Measurements from ENCODE around the gene WNT9A.

The WNT9A gene

DNA sequence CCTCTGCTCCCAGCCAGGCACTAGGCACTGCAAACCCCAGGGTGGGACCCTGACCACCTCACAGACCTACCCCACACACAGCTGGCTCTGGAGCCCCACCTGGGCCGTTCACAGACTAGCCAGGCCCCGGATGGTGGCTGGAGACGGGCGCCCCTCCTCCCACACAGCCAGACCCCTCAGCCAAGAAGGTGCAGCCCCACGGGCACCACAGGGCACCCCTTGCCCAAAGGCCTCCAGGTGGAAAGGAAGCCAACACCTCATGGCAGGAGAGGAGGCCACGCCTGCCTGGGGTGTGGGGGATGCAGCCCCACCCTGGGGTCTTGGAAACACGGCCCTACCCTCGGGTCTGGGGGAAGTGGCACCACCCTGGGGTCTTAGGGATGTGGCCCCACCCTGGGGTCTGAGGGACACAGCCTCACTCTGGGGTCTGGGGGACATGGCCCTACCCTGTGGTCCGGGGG is 44.6 kb downstream of the WNT9A start:
- H3K4me1 Mint-ChIP-seq = peaks cover 15% of the 10 kb centered on the region
- H3K9me3 Mint-ChIP-seq = no peaks in the 10 kb centered on the region
- peak; percentile 50 for ATAC-seq
- no peak overlapping the region for H3K4me3 Mint-ChIP-seq
- DNase-seq = no peak
- no peak overlapping the region for H3K27ac Mint-ChIP-seq
- no peaks in the 10 kb centered on the region for H3K27me3 Mint-ChIP-seq

DNA sequence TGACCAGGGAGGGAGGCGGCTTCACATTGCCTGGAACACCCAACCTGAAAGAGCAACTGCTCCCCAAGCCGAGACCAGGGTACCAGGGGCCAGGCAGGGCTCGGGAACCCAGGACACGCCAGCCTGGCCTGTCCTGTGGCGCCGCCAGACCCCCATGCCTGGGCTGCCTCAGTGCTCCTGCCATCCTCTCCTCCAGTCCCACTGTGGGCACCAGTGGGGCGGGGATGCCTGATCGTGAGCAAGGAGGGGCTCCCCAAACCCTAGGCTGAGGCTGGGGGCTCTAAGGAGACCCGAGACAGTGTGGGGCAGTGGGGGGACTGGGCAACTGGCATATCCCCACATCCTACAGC is 45.1 kb downstream of the WNT9A start:
- Mint-ChIP-seq H3K27me3 (no peaks in the 10 kb centered on the region), H3K27ac (no peak overlapping the region)
- ATAC-seq = no peak

DNA sequence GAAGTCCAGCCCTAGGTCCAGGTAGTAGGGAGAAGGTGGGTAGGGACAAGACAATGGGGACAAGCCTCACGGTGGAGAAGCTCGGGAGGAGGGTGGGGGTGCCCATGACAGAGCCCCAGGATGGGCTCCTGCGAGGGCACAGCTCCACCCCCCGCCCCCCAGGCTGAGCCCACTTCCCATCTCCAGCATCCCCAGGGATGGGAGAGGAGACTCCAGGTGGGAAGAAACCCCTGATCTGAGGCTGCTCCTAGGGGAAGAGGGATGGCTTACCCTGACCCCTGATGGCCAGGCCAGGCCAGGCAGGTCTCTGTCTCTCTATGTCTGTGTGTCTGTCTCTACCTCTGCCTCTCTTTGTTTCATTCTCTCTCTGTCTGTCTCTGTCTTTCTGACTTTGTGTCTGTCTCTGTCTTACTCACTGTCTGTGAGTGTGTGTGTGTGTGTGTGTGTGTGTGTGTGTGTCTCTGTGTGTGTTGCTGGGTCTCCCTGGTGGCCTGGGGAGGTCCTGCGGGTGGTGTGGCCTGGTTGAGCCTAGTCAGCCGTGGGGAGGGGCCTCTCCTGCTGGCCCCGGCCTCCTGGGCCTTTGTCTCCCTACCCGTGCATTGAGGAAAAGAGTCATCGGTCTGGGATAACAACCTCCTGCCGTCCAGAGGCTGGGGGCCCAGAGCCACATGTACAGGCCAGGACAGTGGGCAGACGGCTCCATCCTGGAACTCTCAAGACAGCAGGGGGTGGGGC is 45.7 kb downstream of the WNT9A start:
- ATAC-seq = no peak

More for the DNA sequence above, 45.1 kb downstream of the WNT9A start:
- no peak for DNase-seq
- Mint-ChIP-seq H3K4me1 (peaks cover 19% of the 10 kb centered on the region), H3K9me3 (no peaks in the 10 kb centered on the region), H3K4me3 (no peak overlapping the region)

DNA sequence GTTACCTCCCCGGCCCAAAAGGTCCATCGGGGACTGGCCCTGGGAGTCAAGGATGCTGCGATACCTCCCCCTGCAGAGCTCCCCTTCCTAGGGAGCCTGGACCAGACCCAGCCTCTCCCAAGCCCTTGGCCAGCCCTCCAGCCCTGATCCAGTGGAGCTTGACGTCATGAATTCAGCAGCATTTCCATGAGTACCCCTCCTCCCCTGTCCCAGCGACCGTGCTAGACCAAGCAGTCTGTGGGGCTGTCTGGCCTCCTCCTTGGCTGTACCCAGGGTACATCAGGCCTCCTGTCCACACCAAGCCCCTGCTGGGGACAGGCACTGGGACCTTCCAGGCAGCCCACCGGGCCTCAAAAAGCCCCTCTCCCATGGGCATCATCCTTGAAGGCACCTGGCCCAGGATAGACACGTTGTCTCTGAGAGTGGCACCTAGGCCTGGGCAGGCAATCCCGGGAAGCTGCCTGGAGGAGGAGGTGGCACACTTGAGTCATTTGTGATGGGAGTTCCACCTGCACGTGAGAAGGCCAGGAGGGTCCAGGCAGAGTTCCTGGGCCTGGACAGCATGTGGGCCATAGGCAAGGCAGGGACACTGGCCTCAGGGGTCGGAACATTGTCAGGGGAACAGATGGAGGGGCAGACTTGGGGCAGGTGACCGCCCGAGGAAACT is 46.4 kb downstream of the WNT9A start:
- H3K27ac Mint-ChIP-seq = peak overlapping the region in 1 of 2 donors; percentile 49
- no peaks in the 10 kb centered on the region for H3K9me3 Mint-ChIP-seq
- DNase-seq (no peak), ATAC-seq (no peak)
- peaks cover 21% of the 10 kb centered on the region for H3K4me1 Mint-ChIP-seq
- H3K4me3 Mint-ChIP-seq = no peak overlapping the region
- no peaks in the 10 kb centered on the region for H3K27me3 Mint-ChIP-seq

More for the DNA sequence above, 45.7 kb downstream of the WNT9A start:
- Mint-ChIP-seq H3K4me3 (no peak overlapping the region), H3K27ac (no peak overlapping the region), H3K4me1 (peaks cover 21% of the 10 kb centered on the region), H3K9me3 (no peaks in the 10 kb centered on the region), H3K27me3 (no peaks in the 10 kb centered on the region)
- DNase-seq = no peak

DNA sequence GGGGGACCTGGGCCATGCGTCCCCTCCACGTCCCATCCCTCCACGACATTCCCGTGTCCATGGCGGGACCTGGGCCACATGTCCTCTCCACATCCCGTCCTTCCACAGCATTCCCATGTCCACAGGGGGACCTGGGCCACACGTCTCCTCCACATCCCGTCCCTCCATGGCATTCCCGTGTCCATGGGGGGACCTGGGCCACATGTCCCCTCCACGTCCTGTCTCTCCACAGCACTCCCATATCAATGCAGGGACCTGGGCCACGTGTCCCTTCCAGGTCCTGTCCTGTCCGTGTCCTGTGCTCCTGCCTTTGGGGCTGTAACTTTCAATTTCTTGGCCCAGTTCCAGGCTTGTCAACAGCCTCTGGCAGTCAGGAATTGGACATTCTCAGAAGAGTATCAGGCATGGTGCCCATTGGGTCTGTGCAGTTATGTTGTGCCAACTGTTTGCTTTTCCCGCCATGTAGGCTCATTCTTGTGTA is 47.1 kb downstream of the WNT9A start:
- Mint-ChIP-seq H3K4me3 (no peak overlapping the region), H3K9me3 (no peaks in the 10 kb centered on the region), H3K27ac (peak overlapping the region in 1 of 2 donors; percentile 19), H3K27me3 (no peaks in the 10 kb centered on the region), H3K4me1 (peaks cover 21% of the 10 kb centered on the region)
- DNase-seq = no peak
- no peak for ATAC-seq

DNA sequence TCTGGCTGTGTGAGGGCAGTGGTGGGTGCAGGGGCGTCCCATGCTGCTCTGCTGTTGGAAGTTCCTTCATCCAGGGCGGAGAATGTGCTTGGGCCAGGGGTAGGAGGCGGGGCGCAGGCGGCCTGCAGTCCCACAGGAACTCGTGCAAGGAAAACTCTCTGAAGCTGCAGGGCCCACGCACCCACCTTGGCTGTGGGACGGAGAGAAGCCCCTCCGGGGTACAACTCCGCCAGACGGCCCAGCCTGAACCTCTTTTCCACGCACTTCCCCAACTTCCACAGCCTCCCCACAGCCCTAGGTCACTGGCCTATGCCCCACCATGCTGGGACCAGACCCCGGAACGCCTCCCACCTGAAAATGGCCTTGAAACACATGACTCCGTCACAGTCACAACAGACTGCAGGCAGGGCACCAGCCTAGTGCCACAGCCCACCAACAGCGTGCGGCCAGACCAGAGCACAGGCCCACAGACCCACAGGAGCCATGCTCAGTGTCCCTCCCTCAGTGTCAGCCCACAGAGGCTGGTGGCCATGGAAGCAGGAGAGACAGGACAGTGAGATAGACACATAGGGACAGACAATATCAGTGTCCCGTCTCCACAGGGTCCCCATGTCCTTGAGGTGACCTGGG is 47.8 kb downstream of the WNT9A start:
- Mint-ChIP-seq H3K27ac (no peak overlapping the region), H3K4me1 (peaks cover 21% of the 10 kb centered on the region)

DNA sequence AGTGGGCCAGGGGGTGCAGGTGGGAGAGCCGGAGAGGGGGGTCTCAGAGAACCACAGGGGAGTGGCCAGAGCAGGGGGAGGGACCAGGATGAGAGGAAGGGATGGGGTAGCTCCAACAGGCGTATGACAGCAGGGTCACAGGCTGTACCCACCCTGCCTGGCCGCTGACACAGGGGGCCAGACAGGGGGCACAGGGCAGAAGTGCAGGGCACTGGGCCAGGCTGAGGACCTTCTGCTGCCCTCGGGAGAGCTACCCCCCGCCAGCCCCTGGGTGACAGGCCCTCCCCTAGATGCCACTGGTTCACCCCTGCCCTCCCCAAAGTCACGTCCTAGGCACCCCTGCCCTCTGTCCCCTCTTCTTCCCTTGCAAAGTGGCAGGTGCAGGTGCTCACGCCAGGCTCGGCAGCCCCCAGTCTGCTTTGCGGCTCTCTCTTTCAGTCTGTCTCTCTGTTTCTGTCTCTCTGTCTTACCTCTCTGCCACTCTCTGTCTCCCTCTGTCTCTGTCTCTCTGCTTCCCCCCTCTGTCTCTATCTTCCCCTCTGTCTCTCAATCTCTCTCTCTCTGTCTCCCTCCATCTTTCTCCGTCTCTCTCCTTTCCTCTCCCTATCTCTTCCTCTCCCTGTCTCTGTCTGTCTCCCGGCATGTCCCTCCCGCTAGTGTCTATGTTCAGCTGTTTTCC is 48.5 kb downstream of the WNT9A start:
- ATAC-seq (peak; percentile 4), DNase-seq (peak in 1 of 2 donors; percentile 12)

More for the DNA sequence above, 47.8 kb downstream of the WNT9A start:
- no peaks in the 10 kb centered on the region for H3K27me3 Mint-ChIP-seq
- DNase-seq (peak in 1 of 2 donors; percentile 7), ATAC-seq (no peak)
- H3K9me3 Mint-ChIP-seq = no peaks in the 10 kb centered on the region
- H3K4me3 Mint-ChIP-seq = no peak overlapping the region

DNA sequence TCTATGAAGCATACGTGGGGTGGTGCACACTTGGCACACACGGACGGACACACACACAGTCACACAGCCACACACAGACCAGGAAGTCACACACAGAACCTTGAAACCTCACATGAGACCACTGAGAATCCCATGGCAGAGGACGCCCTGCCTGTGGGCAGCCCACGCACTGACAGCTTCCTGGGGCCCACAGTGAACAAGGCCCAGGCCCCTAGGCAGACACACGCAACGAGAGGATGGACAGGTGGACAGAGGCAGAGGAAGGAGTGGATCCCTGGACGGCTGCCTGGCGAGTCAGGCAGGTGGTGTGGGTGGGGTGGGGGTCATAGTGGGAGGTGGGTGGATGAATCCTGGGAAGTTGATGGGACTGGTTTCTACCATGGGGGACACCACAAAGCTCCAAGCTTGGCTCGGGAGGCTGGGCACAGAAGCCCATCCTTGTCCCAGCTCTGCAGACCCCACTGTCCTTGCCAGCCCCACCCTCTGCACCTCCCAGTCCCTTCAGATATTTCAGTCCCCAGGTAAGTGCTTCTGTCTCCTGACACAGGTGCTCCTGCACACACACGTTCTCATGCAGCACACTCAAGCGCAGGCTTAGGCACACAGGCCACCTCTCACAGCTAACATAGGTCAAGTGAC is 49.1 kb downstream of the WNT9A start:
- Mint-ChIP-seq H3K27me3 (no peaks in the 10 kb centered on the region), H3K27ac (peak overlapping the region in 1 of 2 donors; percentile 81)
- DNase-seq = peak in 1 of 2 donors; percentile 16

More for the DNA sequence above, 48.5 kb downstream of the WNT9A start:
- Mint-ChIP-seq H3K4me1 (peaks cover 21% of the 10 kb centered on the region), H3K9me3 (no peaks in the 10 kb centered on the region), H3K27ac (peak overlapping the region in 1 of 2 donors; percentile 81), H3K27me3 (no peaks in the 10 kb centered on the region), H3K4me3 (no peak overlapping the region)

DNA sequence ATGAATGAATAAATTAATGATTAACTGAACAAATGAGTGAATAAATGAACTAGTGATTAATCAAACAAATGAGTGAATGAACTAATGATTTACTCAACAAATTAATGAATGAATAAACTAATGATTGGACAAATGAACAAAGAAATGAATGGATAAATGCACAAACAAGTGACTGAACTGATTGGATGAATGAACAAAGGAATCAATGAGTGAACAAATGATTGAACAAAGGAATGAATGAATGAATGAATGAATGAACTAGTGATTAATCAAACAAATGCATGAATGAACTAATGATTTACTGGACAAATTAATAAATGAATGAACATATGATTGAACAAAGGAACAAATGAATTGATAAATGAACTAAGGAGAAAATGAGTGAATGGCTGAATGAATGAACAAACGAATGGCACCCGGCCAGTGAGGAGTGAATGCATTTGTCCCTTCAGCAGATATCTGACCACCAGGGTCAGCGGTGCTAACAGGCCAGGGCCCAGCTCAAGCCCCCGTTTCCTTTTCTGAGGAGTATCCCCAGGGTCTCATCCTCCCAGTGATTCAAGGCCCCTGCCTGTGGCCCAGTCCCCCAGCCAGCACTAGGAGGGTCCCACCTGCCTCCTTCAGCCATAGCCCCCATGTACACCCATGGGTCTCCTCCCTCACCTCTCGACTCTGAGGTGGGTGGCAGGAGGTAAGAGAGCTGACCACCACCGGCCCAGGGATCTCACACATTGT is 49.9 kb downstream of the WNT9A start:
- no peaks in the 10 kb centered on the region for H3K9me3 Mint-ChIP-seq
- no peak for DNase-seq
- no peaks in the 10 kb centered on the region for H3K27me3 Mint-ChIP-seq
- H3K4me3 Mint-ChIP-seq = no peak overlapping the region
- H3K27ac Mint-ChIP-seq = peak overlapping the region in 1 of 2 donors; percentile 49
- peaks cover 21% of the 10 kb centered on the region for H3K4me1 Mint-ChIP-seq
- ATAC-seq = no peak

More for the DNA sequence above, 49.1 kb downstream of the WNT9A start:
- ATAC-seq = peak; percentile 26
- peaks cover 21% of the 10 kb centered on the region for H3K4me1 Mint-ChIP-seq
- H3K4me3 Mint-ChIP-seq = no peak overlapping the region
- H3K9me3 Mint-ChIP-seq = no peaks in the 10 kb centered on the region

DNA sequence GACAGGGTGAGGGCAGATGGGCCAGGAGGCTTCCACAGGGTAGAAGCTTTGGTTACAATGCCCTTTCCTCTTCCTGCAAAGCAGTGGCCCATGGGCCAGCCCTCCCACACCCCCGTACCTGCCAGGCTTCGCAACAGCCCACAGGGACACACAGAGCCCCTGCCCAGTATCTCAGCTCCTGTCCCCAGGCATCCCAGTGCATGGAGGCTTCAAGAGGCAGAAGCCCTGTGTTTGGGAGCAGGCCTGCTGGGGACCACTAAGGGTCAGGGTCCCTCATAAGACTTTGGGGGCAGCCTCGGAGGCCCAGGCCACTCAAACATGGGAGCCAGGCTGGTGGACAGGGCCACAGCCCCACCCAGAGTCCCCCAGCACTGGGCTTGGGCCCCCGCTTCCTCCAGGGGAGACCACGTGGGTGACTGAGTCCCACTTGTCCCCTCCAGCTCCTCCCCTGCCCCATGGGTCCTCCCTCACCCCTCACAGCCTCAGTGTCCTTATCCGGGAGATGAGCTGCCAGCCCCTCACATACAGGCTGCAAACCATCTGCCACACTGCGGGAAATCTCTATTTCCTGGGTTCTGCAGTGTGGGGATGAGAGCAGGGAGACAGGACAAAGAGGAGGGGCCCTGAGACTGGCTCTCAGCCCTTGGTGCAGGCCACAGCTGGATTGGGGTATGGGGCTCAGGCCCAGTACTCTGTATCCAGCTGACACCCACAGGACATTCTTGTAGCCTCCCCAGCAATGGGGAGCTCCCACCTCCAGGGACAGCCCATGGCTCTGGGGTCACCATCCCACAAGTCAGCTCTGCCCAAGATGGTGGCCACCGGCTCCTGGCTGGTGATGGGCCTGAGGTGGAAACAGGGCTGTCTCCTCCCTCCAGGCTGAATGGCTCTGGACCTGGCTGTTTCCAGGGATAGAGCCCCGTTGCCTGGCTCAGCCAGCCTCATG is 50.7 kb downstream of the WNT9A start:
- DNase-seq = peak in 1 of 2 donors; percentile 8
- Mint-ChIP-seq H3K4me3 (no peak overlapping the region), H3K4me1 (peaks cover 17% of the 10 kb centered on the region), H3K9me3 (no peaks in the 10 kb centered on the region), H3K27me3 (no peaks in the 10 kb centered on the region), H3K27ac (no peak overlapping the region)
- ATAC-seq = no peak

DNA sequence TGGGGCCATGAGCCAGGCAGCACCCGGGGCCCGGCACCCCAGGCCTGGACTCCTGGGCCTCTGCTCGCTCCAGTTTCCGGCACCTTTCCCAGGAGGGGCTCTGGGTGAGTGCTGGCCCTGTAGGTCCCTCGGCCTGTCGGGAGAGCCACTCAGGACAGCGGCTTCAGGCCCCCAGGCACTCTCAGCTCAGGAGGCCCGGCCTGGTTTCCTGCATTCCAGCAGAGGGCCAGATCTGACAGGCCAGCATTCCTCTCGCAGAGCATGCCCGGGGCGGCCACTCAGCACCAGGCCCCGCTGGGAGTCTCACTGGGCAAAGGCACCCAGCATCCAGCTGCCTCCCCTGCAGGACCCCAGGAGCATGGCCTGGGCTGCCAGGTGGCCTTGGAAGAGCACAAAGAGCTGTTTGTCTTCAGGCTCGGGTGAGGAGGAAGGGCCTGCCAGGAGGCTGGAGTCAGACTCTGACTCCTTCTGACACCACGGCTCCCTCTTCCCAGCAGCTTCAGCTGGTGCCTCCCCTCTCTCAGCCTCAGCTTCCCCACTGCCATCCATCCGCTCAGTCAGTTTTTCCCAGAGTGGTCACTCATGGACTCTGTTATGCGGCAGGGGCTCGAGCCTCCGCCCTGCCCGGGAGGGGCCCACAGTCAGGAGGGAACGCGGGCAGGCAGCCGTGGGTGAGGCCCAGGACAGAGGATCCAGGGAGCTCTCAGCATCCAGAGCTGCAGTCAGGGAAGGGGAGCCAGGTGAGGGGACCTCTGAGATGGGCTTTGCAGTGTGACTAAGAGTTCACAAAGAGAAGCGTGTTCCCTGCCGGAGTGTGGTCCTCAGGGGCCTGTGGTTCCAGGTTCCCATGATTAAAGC is 51.7 kb downstream of the WNT9A start:
- Mint-ChIP-seq H3K27me3 (no peaks in the 10 kb centered on the region), H3K4me1 (peaks cover 15% of the 10 kb centered on the region), H3K27ac (peak overlapping the region in 1 of 2 donors; percentile 42), H3K4me3 (no peak overlapping the region), H3K9me3 (no peaks in the 10 kb centered on the region)
- no peak for ATAC-seq
- DNase-seq = peak in 1 of 2 donors; percentile 7

DNA sequence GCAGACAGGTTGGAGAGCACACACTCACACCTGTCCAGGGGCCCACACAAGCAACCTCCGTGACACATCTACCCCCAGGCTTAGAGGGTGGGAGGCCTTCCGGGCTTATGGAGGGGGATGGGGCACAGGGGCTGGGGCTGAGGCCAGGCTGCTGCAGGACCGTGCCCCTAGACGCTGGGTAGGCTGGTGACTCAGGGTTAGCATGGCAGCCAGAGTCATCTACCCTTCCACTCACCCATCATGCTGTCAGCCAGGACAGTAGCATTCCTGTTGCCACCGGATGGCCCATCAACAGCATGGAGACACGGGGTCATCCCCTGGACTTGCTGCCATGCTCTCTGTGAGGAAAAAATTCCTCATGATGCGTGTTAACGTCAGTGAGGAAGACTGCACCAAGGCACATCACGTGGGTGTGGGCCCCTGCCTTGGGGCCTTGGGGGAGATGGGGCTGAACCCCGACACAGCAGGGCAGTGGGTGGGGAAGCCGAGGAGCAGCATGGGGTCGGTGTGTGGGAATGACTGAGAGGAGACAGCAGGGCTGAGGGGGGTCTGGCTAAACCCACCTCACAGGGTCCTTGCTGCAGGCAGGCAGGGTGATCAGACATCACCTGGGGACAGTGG is 52.8 kb downstream of the WNT9A start:
- no peaks in the 10 kb centered on the region for H3K9me3 Mint-ChIP-seq
- no peak overlapping the region for H3K27ac Mint-ChIP-seq
- DNase-seq (no peak), ATAC-seq (no peak)
- H3K27me3 Mint-ChIP-seq = no peaks in the 10 kb centered on the region
- H3K4me3 Mint-ChIP-seq = no peak overlapping the region
- H3K4me1 Mint-ChIP-seq = peaks cover 21% of the 10 kb centered on the region

Data from stimulated activated naive CD8-positive, alpha-beta T cell treated with anti-CD3 and anti-CD28 coated beads, Interleukin-15, amount 100 ng/mL, for 72 hours (primary cell).